ELF-1 (cell line): ENCODE data around the gene ULK3.

ENCODE experiments used
- DNase-seq: peaks from one replicate; pipeline ENCODE4 v3.0.0-alpha.2; 2016; ENCODE audit warnings: low read depth, low spot score

Gene ULK3

GRCh38 chr15:74799255-74799855, 43.6 kb downstream of the ULK3 start:
- DNase-seq, result no peak

GRCh38 chr15:74798388-74799254, 44.3 kb downstream of the ULK3 start:
- DNase-seq, result no peak

GRCh38 chr15:74795966-74796625, 46.9 kb downstream of the ULK3 start:
- DNase-seq, result no peak

GRCh38 chr15:74794970-74795349, 48.0 kb downstream of the ULK3 start:
- no peak for DNase-seq

GRCh38 chr15:74794248-74794969, 48.5 kb downstream of the ULK3 start:
- no peak for DNase-seq

GRCh38 chr15:74793135-74794028, 49.6 kb downstream of the ULK3 start:
- peak; percentile 67 for DNase-seq

- DNase-seq, result no peak
These were observed 50.5 kb downstream of the ULK3 start for GRCh38 chr15:74792227-74793016.

- DNase-seq, result no peak
These were observed 51.3 kb downstream of the ULK3 start for GRCh38 chr15:74791667-74792066.

- DNase-seq, result no peak
These were observed 51.9 kb downstream of the ULK3 start for GRCh38 chr15:74791007-74791406.

GRCh38 chr15:74790080-74790916, 52.7 kb downstream of the ULK3 start:
- no peak for DNase-seq

GRCh38 chr15:74789741-74790079, 53.2 kb downstream of the ULK3 start:
- no peak for DNase-seq

GRCh38 chr15:74789171-74789631, 53.8 kb downstream of the ULK3 start:
- no peak for DNase-seq

GRCh38 chr15:74788683-74789151, 54.2 kb downstream of the ULK3 start:
- no peak for DNase-seq

GRCh38 chr15:74788042-74788682, 54.8 kb downstream of the ULK3 start:
- DNase-seq, result no peak

GRCh38 chr15:74787251-74788041, 55.5 kb downstream of the ULK3 start:
- DNase-seq, result peak; percentile 88

GRCh38 chr15:74786551-74787165, 56.3 kb downstream of the ULK3 start:
- DNase-seq, result no peak
